Measurements from ENCODE around the gene RAB3IL1.
"Not testable (repeated sequence)": the region's sequence is repeated elsewhere in the genome, so short reads cannot be mapped to it uniquely, and the experiment has no call there.

Gene RAB3IL1

DNA sequence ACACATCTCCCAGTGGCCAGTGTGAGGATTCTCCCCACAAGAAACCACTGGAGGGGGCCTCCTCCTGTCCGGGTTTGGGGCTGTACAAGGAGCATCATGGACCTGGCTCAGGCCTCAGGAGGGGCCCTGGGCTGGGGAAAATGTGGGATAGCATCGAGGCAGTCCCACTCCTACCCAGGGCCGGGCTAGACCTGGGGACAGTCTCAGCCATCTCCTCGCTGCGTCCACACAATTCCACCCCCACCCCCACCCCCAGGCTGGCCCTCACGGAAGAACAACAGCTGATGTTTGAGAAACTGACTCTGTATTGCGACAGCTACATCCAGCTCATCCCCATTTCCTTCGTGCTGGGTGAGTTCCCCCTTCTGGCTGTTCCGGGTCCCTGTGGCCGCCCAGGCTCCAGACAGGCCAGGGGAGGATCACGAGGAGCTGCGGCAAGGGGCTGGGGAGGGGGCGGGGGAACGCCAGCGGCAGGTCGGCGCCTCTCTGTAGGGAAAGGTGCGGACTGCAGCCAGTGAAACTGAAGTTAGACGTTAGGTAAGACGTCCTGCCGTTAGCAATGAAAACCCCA, 37.6 kb upstream of the RAB3IL1 start:
- H3K4me2 ChIP-seq (ENCODE audit: low read depth, low read length, poor library complexity, severe bottlenecking) = no peak overlapping the region
- no peaks in the 10 kb centered on the region for H3K36me3 ChIP-seq (ENCODE audit: insufficient read depth, low read length)
- no peak overlapping the region for H3K9ac ChIP-seq (ENCODE audit: low read depth, low read length, poor library complexity, severe bottlenecking)
- H3K4me1 ChIP-seq (ENCODE audit: insufficient read depth, low read length, poor library complexity, severe bottlenecking) = no peaks in the 10 kb centered on the region
- H3K27me3 ChIP-seq (ENCODE audit: insufficient read depth, low read length, poor library complexity, severe bottlenecking) = no peaks in the 10 kb centered on the region
- no peaks in the 10 kb centered on the region for H3K9me2 ChIP-seq (replicated peaks; ENCODE audit: low read depth, low read length)
- no peaks in the 10 kb centered on the region for H3F3A ChIP-seq (ENCODE audit: low read depth)
- H3K4me3 ChIP-seq (ENCODE audit: low read length, poor library complexity, severe bottlenecking) = no peak overlapping the region
- TF ChIP-seq, protein P1, sequence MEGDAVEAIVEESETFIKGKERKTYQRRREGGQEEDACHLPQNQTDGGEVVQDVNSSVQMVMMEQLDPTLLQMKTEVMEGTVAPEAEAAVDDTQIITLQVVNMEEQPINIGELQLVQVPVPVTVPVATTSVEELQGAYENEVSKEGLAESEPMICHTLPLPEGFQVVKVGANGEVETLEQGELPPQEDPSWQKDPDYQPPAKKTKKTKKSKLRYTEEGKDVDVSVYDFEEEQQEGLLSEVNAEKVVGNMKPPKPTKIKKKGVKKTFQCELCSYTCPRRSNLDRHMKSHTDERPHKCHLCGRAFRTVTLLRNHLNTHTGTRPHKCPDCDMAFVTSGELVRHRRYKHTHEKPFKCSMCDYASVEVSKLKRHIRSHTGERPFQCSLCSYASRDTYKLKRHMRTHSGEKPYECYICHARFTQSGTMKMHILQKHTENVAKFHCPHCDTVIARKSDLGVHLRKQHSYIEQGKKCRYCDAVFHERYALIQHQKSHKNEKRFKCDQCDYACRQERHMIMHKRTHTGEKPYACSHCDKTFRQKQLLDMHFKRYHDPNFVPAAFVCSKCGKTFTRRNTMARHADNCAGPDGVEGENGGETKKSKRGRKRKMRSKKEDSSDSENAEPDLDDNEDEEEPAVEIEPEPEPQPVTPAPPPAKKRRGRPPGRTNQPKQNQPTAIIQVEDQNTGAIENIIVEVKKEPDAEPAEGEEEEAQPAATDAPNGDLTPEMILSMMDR (conservative IDR thresholded peaks at IDR 0.05; ENCODE audit: low read length) = no peak
- no peak for TF ChIP-seq EZH2phosphoT487 (IDR thresholded peaks at IDR 0.05; ENCODE audit: borderline replicate concordance)
- no peaks in the 10 kb centered on the region for H4K20me1 ChIP-seq (ENCODE audit: insufficient read depth, low read length, poor library complexity, severe bottlenecking)
- no peaks in the 10 kb centered on the region for H3K79me2 ChIP-seq (ENCODE audit: insufficient read depth, low read length)
- no peak overlapping the region for H2AFZ ChIP-seq (ENCODE audit: low read length)
- no peaks in the 10 kb centered on the region for H3K9me3 ChIP-seq (ENCODE audit: insufficient read depth, low read depth, low read length)

DNA sequence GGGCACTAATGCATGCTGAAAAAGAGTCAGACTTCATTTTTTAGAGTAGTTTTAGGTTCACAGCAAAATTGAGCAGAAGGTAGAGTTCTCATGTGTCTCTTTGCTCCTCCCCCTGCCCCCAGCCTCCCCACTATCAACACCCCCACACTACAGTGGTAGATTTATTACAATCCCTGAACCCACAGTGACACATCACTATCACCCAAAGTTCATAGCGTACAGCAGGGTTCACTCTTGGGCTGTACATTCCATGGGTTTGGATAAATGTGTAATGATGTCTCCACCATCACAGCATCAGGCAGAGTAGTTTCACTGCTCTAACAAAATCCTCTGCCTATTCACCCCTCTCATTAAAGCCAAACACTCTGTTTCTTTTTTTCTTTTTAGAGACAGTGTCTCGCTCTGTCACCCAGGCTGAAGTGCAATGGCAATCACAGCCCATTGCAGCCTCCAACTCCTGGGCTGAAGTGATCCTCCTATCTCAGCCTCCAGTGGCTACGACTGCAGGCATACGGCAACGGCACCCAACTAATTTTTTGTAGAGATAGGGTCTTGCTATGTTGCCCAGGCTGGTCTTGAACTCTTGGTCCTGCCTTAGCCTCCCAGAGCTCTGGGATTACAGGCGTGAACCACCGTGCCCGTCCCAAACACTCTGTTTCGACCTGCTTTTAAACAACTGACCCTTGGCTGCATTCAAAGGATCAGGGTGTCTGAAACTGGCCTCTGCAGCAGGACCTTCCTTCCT, 36.9 kb upstream of the RAB3IL1 start:
- H2AFZ ChIP-seq (ENCODE audit: low read length) = no peak overlapping the region
- no peaks in the 10 kb centered on the region for H3K9me2 ChIP-seq (replicated peaks; ENCODE audit: low read depth, low read length)
- no peaks in the 10 kb centered on the region for H3K27me3 ChIP-seq (ENCODE audit: insufficient read depth, low read length, poor library complexity, severe bottlenecking)
- H3K36me3 ChIP-seq (ENCODE audit: insufficient read depth, low read length) = no peaks in the 10 kb centered on the region
- no peaks in the 10 kb centered on the region for H3K9me3 ChIP-seq (ENCODE audit: insufficient read depth, low read depth, low read length)
- no peaks in the 10 kb centered on the region for H4K20me1 ChIP-seq (ENCODE audit: insufficient read depth, low read length, poor library complexity, severe bottlenecking)
- no peak overlapping the region for H3K9ac ChIP-seq (ENCODE audit: low read depth, low read length, poor library complexity, severe bottlenecking)
- H3K4me3 ChIP-seq (ENCODE audit: low read length, poor library complexity, severe bottlenecking) = no peak overlapping the region
- no peak overlapping the region for H3K4me2 ChIP-seq (ENCODE audit: low read depth, low read length, poor library complexity, severe bottlenecking)
- H3F3A ChIP-seq (ENCODE audit: low read depth) = no peaks in the 10 kb centered on the region
- H3K4me1 ChIP-seq (ENCODE audit: insufficient read depth, low read length, poor library complexity, severe bottlenecking) = no peaks in the 10 kb centered on the region
- TF ChIP-seq EZH2phosphoT487 (IDR thresholded peaks at IDR 0.05; ENCODE audit: borderline replicate concordance) = no peak
- TF ChIP-seq, protein P1 (conservative IDR thresholded peaks at IDR 0.05; ENCODE audit: low read length) = no peak
- no peaks in the 10 kb centered on the region for H3K79me2 ChIP-seq (ENCODE audit: insufficient read depth, low read length)

DNA sequence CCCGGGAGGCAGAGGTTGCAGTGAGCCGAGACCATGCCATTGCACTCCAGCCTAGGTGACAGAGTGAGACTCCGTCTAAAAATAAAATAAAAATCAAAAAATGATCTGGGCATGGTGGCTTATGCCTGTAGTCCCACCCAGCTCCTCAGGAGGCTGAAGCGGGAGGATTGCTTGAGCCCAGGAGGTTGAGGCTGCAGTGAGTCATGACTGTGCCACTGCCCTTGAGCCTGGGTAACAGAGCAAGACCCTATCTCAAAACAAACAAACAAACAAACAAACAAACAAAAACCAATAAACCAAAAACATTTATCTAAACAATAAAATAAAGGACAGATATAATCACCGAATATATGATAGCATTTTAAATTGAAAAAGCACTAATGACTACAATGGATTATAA, 36.3 kb upstream of the RAB3IL1 start:
- not testable (repeated sequence) for H3K4me2 ChIP-seq (ENCODE audit: low read depth, low read length, poor library complexity, severe bottlenecking); H3K9ac ChIP-seq (ENCODE audit: low read depth, low read length, poor library complexity, severe bottlenecking); H3K4me3 ChIP-seq (ENCODE audit: low read length, poor library complexity, severe bottlenecking); H3K9me2 ChIP-seq (replicated peaks; ENCODE audit: low read depth, low read length); H3K9me3 ChIP-seq (ENCODE audit: insufficient read depth, low read depth, low read length); H4K20me1 ChIP-seq (ENCODE audit: insufficient read depth, low read length, poor library complexity, severe bottlenecking); H3K79me2 ChIP-seq (ENCODE audit: insufficient read depth, low read length); H3K36me3 ChIP-seq (ENCODE audit: insufficient read depth, low read length); H2AFZ ChIP-seq (ENCODE audit: low read length); H3K4me1 ChIP-seq (ENCODE audit: insufficient read depth, low read length, poor library complexity, severe bottlenecking); H3F3A ChIP-seq (ENCODE audit: low read depth); H3K27me3 ChIP-seq (ENCODE audit: insufficient read depth, low read length, poor library complexity, severe bottlenecking)

DNA sequence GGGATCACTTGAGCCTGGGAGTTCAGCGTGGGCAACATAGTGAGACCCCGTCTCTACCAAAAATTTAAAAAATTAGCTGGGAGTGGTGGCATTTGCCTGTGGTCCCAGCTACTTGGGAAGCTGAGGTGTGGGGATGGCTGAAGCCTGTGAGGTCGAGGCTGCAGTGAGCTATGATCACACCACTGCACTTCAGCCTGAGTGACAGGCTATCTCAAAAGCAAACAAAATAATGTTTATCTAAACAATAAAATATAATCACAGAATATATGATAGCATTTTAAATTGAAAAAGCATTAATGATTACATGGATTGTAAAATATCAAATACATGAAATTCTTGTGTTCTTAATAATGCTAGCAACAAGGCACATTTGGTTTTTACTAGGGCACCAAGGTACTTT, 35.5 kb upstream of the RAB3IL1 start:
- no peak overlapping the region for H3K4me2 ChIP-seq (ENCODE audit: low read depth, low read length, poor library complexity, severe bottlenecking)
- TF ChIP-seq, protein P1 (conservative IDR thresholded peaks at IDR 0.05; ENCODE audit: low read length) = no peak
- TF ChIP-seq EZH2phosphoT487 (IDR thresholded peaks at IDR 0.05; ENCODE audit: borderline replicate concordance) = no peak
- no peaks in the 10 kb centered on the region for H3K9me2 ChIP-seq (replicated peaks; ENCODE audit: low read depth, low read length)
- H4K20me1 ChIP-seq (ENCODE audit: insufficient read depth, low read length, poor library complexity, severe bottlenecking) = no peaks in the 10 kb centered on the region
- no peaks in the 10 kb centered on the region for H3F3A ChIP-seq (ENCODE audit: low read depth)
- H3K4me1 ChIP-seq (ENCODE audit: insufficient read depth, low read length, poor library complexity, severe bottlenecking) = no peaks in the 10 kb centered on the region
- no peaks in the 10 kb centered on the region for H3K27me3 ChIP-seq (ENCODE audit: insufficient read depth, low read length, poor library complexity, severe bottlenecking)
- H3K79me2 ChIP-seq (ENCODE audit: insufficient read depth, low read length) = no peaks in the 10 kb centered on the region
- H3K36me3 ChIP-seq (ENCODE audit: insufficient read depth, low read length) = no peaks in the 10 kb centered on the region
- H2AFZ ChIP-seq (ENCODE audit: low read length) = no peak overlapping the region
- H3K9me3 ChIP-seq (ENCODE audit: insufficient read depth, low read depth, low read length) = no peaks in the 10 kb centered on the region
- H3K4me3 ChIP-seq (ENCODE audit: low read length, poor library complexity, severe bottlenecking) = no peak overlapping the region
- H3K9ac ChIP-seq (ENCODE audit: low read depth, low read length, poor library complexity, severe bottlenecking) = no peak overlapping the region
